ENCODE measurements around the gene SLC1A1. TPM values are rescaled to one million over a fixed set of nuclear protein-coding genes. Genes with fewer than 3 reads are reported as not detected.

The SLC1A1 gene
- total and polyA plus RNA-seq, 2 experiments from 2014 or later = 3.7 to 8.2 TPM

GRCh38 chr9:4563105-4563504 is 72.8 kb downstream of the SLC1A1 start:
- H3K9me2 ChIP-seq (ENCODE audit: insufficient read depth) = no peaks in the 10 kb centered on the region
- DNase-seq (ENCODE audit: low spot score) (no peak), ATAC-seq (no peak)
- H3K4me1 ChIP-seq (ENCODE audit: insufficient read depth) = no peaks in the 10 kb centered on the region
- H3K36me3 ChIP-seq (ENCODE audit: insufficient read depth) = no peaks in the 10 kb centered on the region
- no peak overlapping the region for H3K27ac ChIP-seq (ENCODE audit: low read depth)
- peaks cover 5% of the 10 kb centered on the region for H3K27me3 Mint-ChIP-seq (ENCODE audit: insufficient read depth, low read depth, poor library complexity)
- H3K4me3 ChIP-seq = no peak overlapping the region
- H3K27ac Mint-ChIP-seq = no peak overlapping the region
- H3K4me2 ChIP-seq = no peak overlapping the region
- no peak overlapping the region for H2AFZ ChIP-seq
- no peaks in the 10 kb centered on the region for H3F3A ChIP-seq (replicated peaks; ENCODE audit: low read depth)
- peaks cover 3% of the 10 kb centered on the region; the same call in 2 of the 3 replicates for H3K36me3 Mint-ChIP-seq (ENCODE audit: low read depth)
- H4K20me1 ChIP-seq (replicated peaks; ENCODE audit: insufficient read depth) = 0 out of 2 replicates have a peak, but pooled peaks cover 3% of the 10 kb centered on the region
- no peaks in the 10 kb centered on the region for H3K79me2 ChIP-seq (replicated peaks; ENCODE audit: insufficient read depth)
- TF ChIP-seq EZH2 (IDR thresholded peaks at IDR 0.05; ENCODE audit: low read depth, unreplicated experiment) (no peak), ZNF114 (CRISPR knock-in tag; IDR thresholded peaks at IDR 0.05) (no peak), CTCF (conservative IDR thresholded peaks at IDR 0.05; ENCODE audit: low read depth in 2 of 2) (no peak), CREB1 (CRISPR knock-in tag; IDR thresholded peaks at IDR 0.05; ENCODE audit: low read depth) (no peak), NANOG (IDR thresholded peaks at IDR 0.05; ENCODE audit: borderline replicate concordance) (no peak), JUNB (IDR thresholded peaks at IDR 0.05; ENCODE audit: unreplicated experiment) (no peak), ZNF331 (CRISPR knock-in tag; IDR thresholded peaks at IDR 0.05; ENCODE audit: low read depth) (no peak), STAT1 (IDR thresholded peaks at IDR 0.05; ENCODE audit: unreplicated experiment) (no peak)
- no peaks in the 10 kb centered on the region for H3K27me3 ChIP-seq (ENCODE audit: insufficient read depth)
- no peaks in the 10 kb centered on the region for H3K4me1 Mint-ChIP-seq
- no peak overlapping the region for H3K4me3 Mint-ChIP-seq
- H3K9me3 Mint-ChIP-seq = no peaks in the 10 kb centered on the region

GRCh38 chr9:4566806-4567205 is 76.5 kb downstream of the SLC1A1 start:
- Mint-ChIP-seq H3K9me3 (no peaks in the 10 kb centered on the region), H3K4me1 (no peaks in the 10 kb centered on the region), H3K4me3 (no peak overlapping the region), H3K27me3 (ENCODE audit: insufficient read depth, low read depth, poor library complexity) (peaks cover 5% of the 10 kb centered on the region), H3K36me3 (ENCODE audit: low read depth) (peaks cover 3% of the 10 kb centered on the region; the same call in 2 of the 3 replicates), H3K27ac (no peak overlapping the region)
- H3K4me3 ChIP-seq = no peak overlapping the region
- no peak overlapping the region for H3K4me2 ChIP-seq
- H2AFZ ChIP-seq = no peak overlapping the region
- 0 out of 2 replicates have a peak, but pooled peaks cover 3% of the 10 kb centered on the region for H4K20me1 ChIP-seq (replicated peaks; ENCODE audit: insufficient read depth)
- no peaks in the 10 kb centered on the region for H3K36me3 ChIP-seq (ENCODE audit: insufficient read depth)
- no peak for DNase-seq (ENCODE audit: low spot score)
- H3K4me1 ChIP-seq (ENCODE audit: insufficient read depth) = no peaks in the 10 kb centered on the region
- H3F3A ChIP-seq (replicated peaks; ENCODE audit: low read depth) = no peaks in the 10 kb centered on the region
- no peak for ATAC-seq
- no peak overlapping the region for H3K27ac ChIP-seq (ENCODE audit: low read depth)
- no peaks in the 10 kb centered on the region for H3K79me2 ChIP-seq (replicated peaks; ENCODE audit: insufficient read depth)
- H3K9me2 ChIP-seq (ENCODE audit: insufficient read depth) = no peaks in the 10 kb centered on the region
- no peaks in the 10 kb centered on the region for H3K27me3 ChIP-seq (ENCODE audit: insufficient read depth)
- no peak for TF ChIP-seq EZH2 (IDR thresholded peaks at IDR 0.05; ENCODE audit: low read depth, unreplicated experiment)
- no peak for TF ChIP-seq EZH2phosphoT487 (IDR thresholded peaks at IDR 0.05; ENCODE audit: unreplicated experiment)
- no peak for TF ChIP-seq ZNF462 (CRISPR knock-in tag; IDR thresholded peaks at IDR 0.05)
- no peak for TF ChIP-seq JUNB (IDR thresholded peaks at IDR 0.05; ENCODE audit: unreplicated experiment)
- no peak for TF ChIP-seq REST (IDR thresholded peaks at IDR 0.05; ENCODE audit: unreplicated experiment)
